ENCODE data around the gene SGCG. TPM values are rescaled to one million over a fixed set of nuclear protein-coding genes. Genes with fewer than 3 reads are reported as not detected.

The SGCG gene
- polyA plus RNA-seq, 1 donor from 2014 or later, result not detected

GRCh38 chr13:23231241-23231640 lies 50.5 kb downstream of the SGCG start:
- Histone ChIP-seq H3K4me2 (ENCODE audit: low read length) (no peak overlapping the region), H3K9me3 (ENCODE audit: low read length) (no peaks in the 10 kb centered on the region), H3K79me2 (replicated peaks; ENCODE audit: insufficient read depth, low read length) (no peaks in the 10 kb centered on the region), H3K9ac (ENCODE audit: low read length) (no peak overlapping the region), H2AFZ (ENCODE audit: low read depth, low read length) (no peak overlapping the region), H3F3A (ENCODE audit: insufficient read depth, low read length, poor library complexity, severe bottlenecking) (no peaks in the 10 kb centered on the region), H4K20me1 (ENCODE audit: insufficient read depth) (no peaks in the 10 kb centered on the region), H3K36me3 (ENCODE audit: insufficient read depth, low read length) (no peaks in the 10 kb centered on the region), H3K27me3 (ENCODE audit: insufficient read depth, low read depth, low read length) (no peaks in the 10 kb centered on the region), H3K27ac (ENCODE audit: low read length) (no peak overlapping the region), H3K9me2 (ENCODE audit: insufficient read depth, low read length) (no peaks in the 10 kb centered on the region), H3K4me3 (ENCODE audit: low read length) (no peak overlapping the region)
- TF ChIP-seq REST (IDR thresholded peaks at IDR 0.05; ENCODE audit: borderline replicate concordance), result no peak
- no peak for TF ChIP-seq POLR2AphosphoS5 (IDR thresholded peaks at IDR 0.05)
- no peak for TF ChIP-seq CTCF (IDR thresholded peaks at IDR 0.05; ENCODE audit: poor library complexity, severe bottlenecking)
- no peak for TF ChIP-seq MXI1 (conservative IDR thresholded peaks at IDR 0.05; ENCODE audit: poor library complexity, severe bottlenecking)
- TF ChIP-seq EZH2 (IDR thresholded peaks at IDR 0.05; ENCODE audit: borderline replicate concordance, insufficient read depth, low read length, poor library complexity, severe bottlenecking), result no peak
- no peak for TF ChIP-seq SMC3 (conservative IDR thresholded peaks at IDR 0.05; ENCODE audit: poor library complexity)
- no peak for TF ChIP-seq EP300 (conservative IDR thresholded peaks at IDR 0.05; ENCODE audit: poor library complexity, severe bottlenecking)
- no peak for TF ChIP-seq TAF1 (IDR thresholded peaks at IDR 0.05; ENCODE audit: low read depth)
- no peak for TF ChIP-seq RAD21 (conservative IDR thresholded peaks at IDR 0.05)

GRCh38 chr13:23235994-23236393 lies 55.2 kb downstream of the SGCG start:
- Histone ChIP-seq H3F3A (ENCODE audit: insufficient read depth, low read length, poor library complexity, severe bottlenecking) (no peaks in the 10 kb centered on the region), H4K20me1 (ENCODE audit: insufficient read depth) (no peaks in the 10 kb centered on the region), H3K27me3 (ENCODE audit: insufficient read depth, low read depth, low read length) (no peaks in the 10 kb centered on the region), H3K4me3 (ENCODE audit: low read length) (no peak overlapping the region), H3K27ac (ENCODE audit: low read length) (no peak overlapping the region), H3K4me2 (ENCODE audit: low read length) (no peak overlapping the region), H3K79me2 (replicated peaks; ENCODE audit: insufficient read depth, low read length) (no peaks in the 10 kb centered on the region), H3K36me3 (ENCODE audit: insufficient read depth, low read length) (no peaks in the 10 kb centered on the region), H3K9ac (ENCODE audit: low read length) (no peak overlapping the region), H3K9me2 (ENCODE audit: insufficient read depth, low read length) (no peaks in the 10 kb centered on the region), H2AFZ (ENCODE audit: low read depth, low read length) (no peak overlapping the region), H3K9me3 (ENCODE audit: low read length) (no peaks in the 10 kb centered on the region)
- TF ChIP-seq RAD21 (conservative IDR thresholded peaks at IDR 0.05), result no peak
- no peak for TF ChIP-seq SMC3 (conservative IDR thresholded peaks at IDR 0.05; ENCODE audit: poor library complexity)
- TF ChIP-seq TAF1 (IDR thresholded peaks at IDR 0.05; ENCODE audit: low read depth), result no peak
- no peak for TF ChIP-seq EP300 (conservative IDR thresholded peaks at IDR 0.05; ENCODE audit: poor library complexity, severe bottlenecking)
- no peak for TF ChIP-seq CTCF (IDR thresholded peaks at IDR 0.05; ENCODE audit: poor library complexity, severe bottlenecking)
- no peak for TF ChIP-seq EZH2 (IDR thresholded peaks at IDR 0.05; ENCODE audit: borderline replicate concordance, insufficient read depth, low read length, poor library complexity, severe bottlenecking)
